ENCODE data around the gene BFSP2. TPM values are rescaled to one million over a fixed set of nuclear protein-coding genes. Genes with fewer than 3 reads are reported as not detected.

The BFSP2 gene
- total and polyA plus RNA-seq, 10 donors = 1.5 to 52.5 (median 3.1) TPM; not detected in 1

DNA sequence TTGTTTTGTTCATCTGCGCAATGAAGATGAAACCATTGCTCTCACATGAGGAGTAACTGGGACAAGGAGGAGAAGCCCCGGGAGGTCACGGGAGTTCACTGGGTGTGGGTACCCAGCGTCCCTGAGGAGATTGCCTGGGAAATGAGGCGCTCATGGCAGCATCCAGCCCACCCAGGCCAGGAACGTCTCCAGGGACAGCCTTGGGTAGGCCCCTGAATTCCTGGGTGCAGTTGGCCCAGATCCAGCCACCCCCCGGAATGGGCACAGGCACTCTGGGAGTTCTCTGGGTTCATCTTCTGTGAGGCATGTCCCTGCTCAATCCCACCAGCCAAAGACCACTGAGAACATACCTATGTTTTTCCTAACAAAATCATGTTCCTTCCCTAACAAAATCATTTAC lies 18.5 kb downstream of the BFSP2 start:
- WGBS, 5 donors = 74 to 95% (median 81%) methylated on average over 7 of the region's 7 CpGs
- TF ChIP-seq POLR2AphosphoS5 (IDR thresholded peaks at IDR 0.05) = no peak
- no peak for TF ChIP-seq POLR2A (IDR thresholded peaks at IDR 0.05)
- TF ChIP-seq, protein P1, sequence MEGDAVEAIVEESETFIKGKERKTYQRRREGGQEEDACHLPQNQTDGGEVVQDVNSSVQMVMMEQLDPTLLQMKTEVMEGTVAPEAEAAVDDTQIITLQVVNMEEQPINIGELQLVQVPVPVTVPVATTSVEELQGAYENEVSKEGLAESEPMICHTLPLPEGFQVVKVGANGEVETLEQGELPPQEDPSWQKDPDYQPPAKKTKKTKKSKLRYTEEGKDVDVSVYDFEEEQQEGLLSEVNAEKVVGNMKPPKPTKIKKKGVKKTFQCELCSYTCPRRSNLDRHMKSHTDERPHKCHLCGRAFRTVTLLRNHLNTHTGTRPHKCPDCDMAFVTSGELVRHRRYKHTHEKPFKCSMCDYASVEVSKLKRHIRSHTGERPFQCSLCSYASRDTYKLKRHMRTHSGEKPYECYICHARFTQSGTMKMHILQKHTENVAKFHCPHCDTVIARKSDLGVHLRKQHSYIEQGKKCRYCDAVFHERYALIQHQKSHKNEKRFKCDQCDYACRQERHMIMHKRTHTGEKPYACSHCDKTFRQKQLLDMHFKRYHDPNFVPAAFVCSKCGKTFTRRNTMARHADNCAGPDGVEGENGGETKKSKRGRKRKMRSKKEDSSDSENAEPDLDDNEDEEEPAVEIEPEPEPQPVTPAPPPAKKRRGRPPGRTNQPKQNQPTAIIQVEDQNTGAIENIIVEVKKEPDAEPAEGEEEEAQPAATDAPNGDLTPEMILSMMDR (IDR thresholded peaks at IDR 0.05 in 8 of 11, conservative IDR thresholded peaks at IDR 0.05 in 3 of 11) = no peak
- Histone ChIP-seq H3K9me3 (no peaks in the 10 kb centered on the region), H3K4me1 (peaks cover 0 to 6% (median 1%) of the 10 kb centered on the region in 6 donors), H3K27ac (no peak overlapping the region), H3K4me3 (no peak overlapping the region), H3K36me3 (no peaks in the 10 kb centered on the region), H3K27me3 (replicated peaks in 1 of 7) (peaks cover 0 to 19% (median 0%) of the 10 kb centered on the region in 7 donors)
- DNase-seq = no peak
- intact Hi-C loops (cut with DNase I; ENCODE audit: low total_unique reads) = no loop called here

DNA sequence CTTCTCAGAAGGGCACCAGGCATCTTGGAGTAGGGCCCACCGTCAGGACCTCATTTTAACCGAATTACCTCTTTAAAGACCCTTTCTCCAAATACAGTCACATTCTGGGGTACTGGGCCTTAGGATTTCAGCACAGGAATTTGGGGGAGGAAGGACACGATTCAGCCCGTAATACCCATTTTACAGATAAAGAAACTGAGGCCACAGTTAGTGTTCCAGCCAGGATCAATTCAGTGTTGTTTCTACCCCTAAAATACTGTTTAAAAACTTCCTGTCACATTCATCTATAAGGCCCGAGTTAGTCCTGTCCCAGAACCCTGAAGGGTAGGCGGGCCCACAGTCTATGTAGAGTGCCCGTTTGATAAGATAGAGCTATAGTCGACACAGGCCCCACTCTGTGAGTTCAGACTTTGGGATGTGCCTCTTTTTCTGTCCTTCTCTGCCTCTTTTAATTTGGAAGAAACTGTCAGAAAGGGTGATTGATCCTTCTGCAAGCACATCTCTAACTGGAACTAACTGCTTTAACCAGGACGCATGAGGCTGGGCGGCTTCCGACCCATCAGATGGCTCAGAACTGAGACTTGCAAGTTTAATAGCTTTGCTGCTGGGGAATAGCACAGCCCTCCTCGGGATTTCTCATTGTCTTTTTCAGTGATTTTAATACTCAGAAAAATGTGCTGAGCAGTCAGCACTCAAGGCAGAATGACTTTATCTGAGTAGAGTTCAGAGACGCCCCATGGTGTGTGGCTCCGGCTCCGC lies 19.5 kb downstream of the BFSP2 start:
- Histone ChIP-seq H3K27ac (no peak overlapping the region), H3K4me3 (no peak overlapping the region), H3K4me1 (peaks cover 0 to 8% (median 5%) of the 10 kb centered on the region in 6 donors), H3K27me3 (replicated peaks in 1 of 7) (peaks cover 0 to 19% (median 0%) of the 10 kb centered on the region in 7 donors), H3K9me3 (no peaks in the 10 kb centered on the region), H3K36me3 (no peaks in the 10 kb centered on the region)
- DNase-seq = no peak
- intact Hi-C loops (cut with DNase I; ENCODE audit: low total_unique reads) = no loop called here
- TF ChIP-seq, protein P1 (IDR thresholded peaks at IDR 0.05 in 8 of 11, conservative IDR thresholded peaks at IDR 0.05 in 3 of 11) = no peak
- TF ChIP-seq POLR2A (IDR thresholded peaks at IDR 0.05) (no peak), POLR2AphosphoS5 (IDR thresholded peaks at IDR 0.05) (no peak)
- 88 to 95% (median 89%) methylated on average over 14 to 15 of the region's 15 CpGs for WGBS, 5 donors

DNA sequence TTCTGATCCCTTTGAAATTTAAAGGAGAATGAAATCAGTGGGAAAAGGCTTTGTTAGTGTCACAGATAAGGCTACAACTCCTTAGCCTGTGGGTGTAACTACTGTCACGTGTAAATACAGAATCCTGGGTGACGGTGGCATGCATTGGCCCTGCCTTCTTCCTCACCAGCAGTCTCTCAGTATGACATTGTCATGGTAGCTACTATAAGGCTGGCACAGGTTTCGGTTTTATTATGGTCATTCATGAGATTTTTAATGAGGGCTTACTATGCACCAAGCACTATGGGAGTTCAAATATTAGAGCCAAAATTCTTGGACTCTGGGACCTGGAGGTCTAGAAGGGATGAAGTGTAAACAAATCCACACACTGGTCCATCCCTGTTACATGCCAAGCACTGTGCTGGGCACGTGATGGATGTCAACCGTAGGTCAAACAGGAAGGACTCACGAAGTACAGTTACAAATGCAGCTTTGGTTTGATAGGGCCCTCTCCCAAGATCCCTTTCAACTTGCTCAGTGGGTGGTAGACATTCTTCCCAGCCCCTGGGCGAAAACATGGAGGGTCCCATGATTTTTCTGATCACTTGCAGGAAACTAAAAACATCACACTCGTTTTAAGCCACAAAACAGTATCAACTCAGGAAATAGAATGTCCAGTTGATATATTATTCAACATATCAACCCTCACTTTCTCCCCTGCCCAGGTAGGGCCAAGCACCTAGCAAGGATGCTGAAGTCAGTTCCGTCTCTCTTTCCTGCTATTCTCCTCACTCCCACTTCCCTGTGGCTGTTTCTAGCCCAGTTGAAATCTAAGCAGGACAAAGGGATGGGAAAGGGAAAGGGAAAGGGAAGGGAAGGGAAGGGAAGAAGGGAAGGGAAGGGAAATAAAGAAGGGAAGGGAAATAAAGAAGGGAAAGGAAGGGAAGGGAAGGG lies 25.3 kb downstream of the BFSP2 start:
- no peak overlapping the region for H3K4me3 ChIP-seq
- 63 to 79% (median 74%) methylated on average over 9 of the region's 9 CpGs for WGBS, 5 donors
- intact Hi-C loops (cut with DNase I; ENCODE audit: low total_unique reads) = loop anchor here (5.0 kb wide), 1 partner anchor 698 kb away; no protein-coding TSS in a partner anchor
- peaks cover 0 to 19% (median 0%) of the 10 kb centered on the region in 7 donors for H3K27me3 ChIP-seq (replicated peaks in 1 of 7)
- TF ChIP-seq, protein P1 (IDR thresholded peaks at IDR 0.05 in 8 of 11, conservative IDR thresholded peaks at IDR 0.05 in 3 of 11) = no peak
- TF ChIP-seq POLR2A (IDR thresholded peaks at IDR 0.05) (peak in 1 of 3 donors; percentile 17), POLR2AphosphoS5 (IDR thresholded peaks at IDR 0.05) (peak in 1 of 3 donors; percentile 92)
- no peaks in the 10 kb centered on the region for H3K36me3 ChIP-seq
- peaks cover 0 to 8% (median 5%) of the 10 kb centered on the region in 6 donors for H3K4me1 ChIP-seq
- H3K9me3 ChIP-seq = no peaks in the 10 kb centered on the region
- no peak for DNase-seq
- peak overlapping the region in 1 of 8 donors; percentile 36 for H3K27ac ChIP-seq
